ENCODE results near the gene LUC7L3.
"Not testable (repeated sequence)": the region's sequence is repeated elsewhere in the genome, so short reads cannot be mapped to it uniquely, and the experiment has no call there.

Gene LUC7L3

DNA sequence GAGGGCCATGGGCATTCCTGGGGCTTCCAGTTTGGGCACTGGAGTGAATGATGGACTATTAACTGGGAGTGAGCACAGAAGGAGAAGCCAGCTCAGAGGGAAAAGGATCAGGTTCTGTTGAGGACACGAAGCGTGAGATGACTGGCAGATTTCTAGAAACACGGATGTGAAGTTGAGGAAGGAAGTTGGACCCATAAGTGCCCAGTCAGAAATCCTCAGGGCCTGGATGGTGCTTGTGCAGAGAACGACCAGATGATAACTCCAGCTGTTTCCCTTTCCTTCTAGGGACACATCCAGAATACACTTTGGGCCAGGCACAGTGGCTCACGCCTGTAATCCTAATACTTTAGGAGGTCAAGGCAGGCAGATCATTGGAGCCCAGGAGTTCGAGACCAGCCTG lies 71.2 kb downstream of the LUC7L3 start:
- Histone ChIP-seq H3K9me3 (ENCODE audit: control insufficient read depth, insufficient read depth, low read length) (no peaks in the 10 kb centered on the region), H3K4me1 (ENCODE audit: insufficient read depth, low read length) (peaks cover 8% of the 10 kb centered on the region), H3K9ac (ENCODE audit: low read depth, low read length) (no peak overlapping the region), H3K36me3 (ENCODE audit: insufficient read depth, low read length) (no peaks in the 10 kb centered on the region)

DNA sequence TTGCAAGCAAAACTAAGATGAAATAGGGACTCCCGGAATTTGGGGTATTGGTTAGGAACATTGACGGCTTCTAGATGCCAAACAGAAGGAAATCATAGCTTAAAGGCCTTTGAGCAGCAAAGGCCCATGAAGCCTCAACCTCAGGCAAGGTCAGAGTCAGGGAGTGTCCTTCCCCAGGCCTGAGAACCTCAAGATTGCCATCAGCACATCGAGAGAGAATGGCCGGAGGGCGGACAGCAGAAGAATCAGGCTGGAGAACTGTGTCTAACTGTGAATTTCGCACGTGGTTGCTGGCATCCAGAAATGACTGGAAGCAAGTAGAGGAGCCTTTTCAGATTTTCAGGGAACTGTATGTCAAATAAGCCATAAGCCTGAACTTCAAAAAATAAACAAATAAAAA lies 72.7 kb downstream of the LUC7L3 start:
- Histone ChIP-seq H3K9me3 (ENCODE audit: control insufficient read depth, insufficient read depth, low read length) (no peaks in the 10 kb centered on the region), H3K36me3 (ENCODE audit: insufficient read depth, low read length) (no peaks in the 10 kb centered on the region), H3K9ac (ENCODE audit: low read depth, low read length) (no peak overlapping the region), H3K4me1 (ENCODE audit: insufficient read depth, low read length) (peaks cover 8% of the 10 kb centered on the region)

DNA sequence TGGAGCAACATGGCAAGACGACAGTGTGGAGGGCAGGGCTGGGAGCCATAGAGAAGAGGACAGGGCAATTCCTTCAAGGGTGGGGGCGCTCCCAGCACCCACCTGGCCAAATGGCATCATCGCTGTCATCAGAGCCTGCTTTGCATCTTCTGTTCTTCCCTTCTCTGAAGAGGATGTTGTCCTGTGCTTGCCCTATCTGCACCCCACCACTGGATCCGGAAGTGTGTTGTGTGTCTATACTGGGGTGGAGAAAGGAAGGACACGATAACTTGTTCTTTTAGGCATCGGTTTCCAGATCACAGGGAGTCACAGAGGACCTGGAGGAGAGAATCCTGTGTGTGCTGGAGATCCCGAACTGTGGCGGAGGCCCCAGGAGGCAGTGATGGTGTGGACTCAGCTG lies 73.6 kb downstream of the LUC7L3 start:
- Histone ChIP-seq H3K9me3 (ENCODE audit: control insufficient read depth, insufficient read depth, low read length) (no peaks in the 10 kb centered on the region), H3K4me1 (ENCODE audit: insufficient read depth, low read length) (peaks cover 8% of the 10 kb centered on the region), H3K36me3 (ENCODE audit: insufficient read depth, low read length) (no peaks in the 10 kb centered on the region), H3K9ac (ENCODE audit: low read depth, low read length) (no peak overlapping the region)

DNA sequence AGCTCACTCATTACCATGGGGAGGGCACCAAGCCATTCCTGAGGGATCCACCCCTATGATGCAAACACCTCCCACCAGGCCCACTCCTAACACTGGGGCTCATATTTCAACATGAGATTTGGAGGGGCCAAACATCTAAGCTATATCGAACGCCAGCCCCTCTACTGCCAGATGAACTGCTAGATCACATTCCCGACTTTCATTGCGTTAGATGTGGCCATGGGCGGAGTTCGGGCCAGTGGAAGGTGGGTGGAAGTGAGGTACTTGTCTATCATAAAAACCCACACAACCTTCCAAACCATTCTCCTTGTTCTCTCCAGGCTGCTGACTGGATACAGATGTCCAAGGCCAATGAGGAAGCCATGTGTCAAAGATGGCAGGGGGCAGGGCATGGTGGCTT lies 75.0 kb downstream of the LUC7L3 start:
- no peaks in the 10 kb centered on the region for H3K36me3 ChIP-seq (ENCODE audit: insufficient read depth, low read length)
- H3K9ac ChIP-seq (ENCODE audit: low read depth, low read length) = no peak overlapping the region
- peaks cover 15% of the 10 kb centered on the region for H3K4me1 ChIP-seq (ENCODE audit: insufficient read depth, low read length)
- no peaks in the 10 kb centered on the region for H3K9me3 ChIP-seq (ENCODE audit: control insufficient read depth, insufficient read depth, low read length)

DNA sequence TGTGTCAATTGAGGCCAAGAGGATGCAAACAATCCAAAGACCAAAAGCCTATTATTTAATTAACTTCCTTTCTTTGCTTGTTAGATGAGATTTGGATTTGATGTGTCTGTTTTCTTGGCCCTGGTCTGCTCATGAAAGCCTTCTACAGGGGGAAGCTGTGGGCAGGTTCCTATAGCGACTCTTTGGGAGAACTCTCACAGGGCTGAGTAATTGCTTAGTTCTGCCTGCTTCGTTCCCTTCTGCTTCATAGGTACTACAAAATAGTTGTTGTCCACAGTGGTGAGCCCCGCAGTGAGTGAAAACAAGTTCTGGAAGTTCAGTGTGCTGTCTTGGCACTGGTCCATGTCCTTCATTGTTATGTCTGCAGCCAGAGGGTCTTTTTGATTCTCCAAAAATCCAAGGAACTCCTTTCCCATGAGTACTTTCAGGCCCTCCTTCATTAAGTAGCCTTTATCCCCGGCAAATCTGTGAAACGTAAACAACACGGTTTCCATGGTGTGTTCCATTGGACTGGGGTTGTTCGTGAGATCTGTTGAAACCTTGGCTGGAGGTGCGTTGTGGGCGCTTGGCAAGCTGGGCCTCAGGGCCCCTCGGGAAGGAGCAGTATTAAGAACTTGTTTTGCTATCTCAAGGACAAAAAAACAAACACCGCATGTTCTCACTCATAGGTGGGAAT lies 77.9 kb downstream of the LUC7L3 start:
- Histone ChIP-seq H3K9me3 (ENCODE audit: control insufficient read depth, insufficient read depth, low read length) (no peaks in the 10 kb centered on the region), H3K9ac (ENCODE audit: low read depth, low read length) (no peak overlapping the region), H3K4me1 (ENCODE audit: insufficient read depth, low read length) (peaks cover 8% of the 10 kb centered on the region; the same call in 1 of the 2 replicates), H3K36me3 (ENCODE audit: insufficient read depth, low read length) (no peaks in the 10 kb centered on the region)

DNA sequence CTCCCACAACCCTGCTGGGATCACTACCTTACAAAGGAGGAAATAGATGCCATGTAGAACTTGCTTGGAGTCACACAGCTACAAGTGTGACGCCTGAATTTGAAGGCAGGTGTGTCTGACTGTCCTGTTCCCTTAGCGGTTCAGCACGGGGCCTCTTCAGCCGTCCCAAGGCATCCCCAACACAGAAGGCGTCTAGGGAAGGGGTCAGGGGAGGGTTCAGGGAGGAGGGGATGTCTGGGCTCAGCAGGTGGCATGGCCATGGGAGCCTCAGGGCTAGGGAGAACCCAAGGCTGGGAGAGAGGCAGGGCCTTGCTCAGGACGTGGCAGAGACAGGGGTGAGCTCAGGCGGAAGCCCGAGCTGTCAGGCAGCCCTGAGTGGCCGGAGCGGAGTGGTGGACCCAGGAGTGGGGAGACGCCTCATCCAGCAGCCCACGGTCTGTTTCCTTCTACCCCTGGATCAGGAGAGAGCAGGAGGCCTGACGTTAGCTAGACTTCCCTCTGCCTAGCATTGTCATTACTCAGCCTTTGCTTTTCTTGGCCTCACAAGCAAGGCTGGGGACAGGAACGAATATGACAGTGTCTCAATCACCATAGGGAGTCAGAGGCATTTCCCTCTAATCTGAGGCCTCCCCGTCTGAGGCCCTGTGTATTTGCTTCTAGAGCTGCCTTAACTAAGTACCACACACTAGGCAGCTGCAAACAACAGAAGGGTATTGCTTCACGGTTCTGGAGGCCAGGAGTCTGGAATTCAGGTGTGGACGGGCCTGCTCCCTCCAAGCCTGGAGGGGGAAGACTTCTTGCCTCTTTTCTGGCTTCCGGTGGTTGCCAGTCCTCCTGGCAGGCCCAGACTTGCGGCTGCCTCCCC lies 79.3 kb downstream of the LUC7L3 start:
- Histone ChIP-seq H3K36me3 (ENCODE audit: insufficient read depth, low read length) (no peaks in the 10 kb centered on the region), H3K4me1 (ENCODE audit: insufficient read depth, low read length) (peaks cover 8% of the 10 kb centered on the region; the same call in 1 of the 2 replicates), H3K9ac (ENCODE audit: low read depth, low read length) (no peak overlapping the region), H3K9me3 (ENCODE audit: control insufficient read depth, insufficient read depth, low read length) (no peaks in the 10 kb centered on the region)

DNA sequence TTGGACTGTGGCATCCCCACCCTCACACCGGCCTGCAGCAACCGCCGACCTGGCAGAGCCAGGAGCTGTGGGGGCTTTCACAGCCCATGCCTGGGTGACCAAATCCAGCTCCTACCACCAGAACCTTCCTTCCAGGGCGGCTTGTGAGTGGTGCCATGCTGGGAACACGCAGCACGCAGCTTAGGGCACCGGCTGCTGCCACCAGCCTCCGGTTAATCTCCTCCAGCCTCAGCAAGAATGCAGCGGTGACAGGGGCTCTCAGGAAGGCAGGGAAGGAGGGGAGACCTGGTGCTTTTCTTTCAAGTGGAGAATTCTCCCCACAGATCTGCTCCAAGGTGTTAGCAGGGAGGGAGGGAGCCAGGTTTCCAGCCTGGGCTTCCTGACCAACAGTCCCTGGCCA lies 80.2 kb downstream of the LUC7L3 start:
- H3K4me1 ChIP-seq (ENCODE audit: insufficient read depth, low read length) = peaks cover 8% of the 10 kb centered on the region; the same call in 1 of the 2 replicates
- no peaks in the 10 kb centered on the region for H3K9me3 ChIP-seq (ENCODE audit: control insufficient read depth, insufficient read depth, low read length)
- no peaks in the 10 kb centered on the region for H3K36me3 ChIP-seq (ENCODE audit: insufficient read depth, low read length)
- no peak overlapping the region for H3K9ac ChIP-seq (ENCODE audit: low read depth, low read length)

DNA sequence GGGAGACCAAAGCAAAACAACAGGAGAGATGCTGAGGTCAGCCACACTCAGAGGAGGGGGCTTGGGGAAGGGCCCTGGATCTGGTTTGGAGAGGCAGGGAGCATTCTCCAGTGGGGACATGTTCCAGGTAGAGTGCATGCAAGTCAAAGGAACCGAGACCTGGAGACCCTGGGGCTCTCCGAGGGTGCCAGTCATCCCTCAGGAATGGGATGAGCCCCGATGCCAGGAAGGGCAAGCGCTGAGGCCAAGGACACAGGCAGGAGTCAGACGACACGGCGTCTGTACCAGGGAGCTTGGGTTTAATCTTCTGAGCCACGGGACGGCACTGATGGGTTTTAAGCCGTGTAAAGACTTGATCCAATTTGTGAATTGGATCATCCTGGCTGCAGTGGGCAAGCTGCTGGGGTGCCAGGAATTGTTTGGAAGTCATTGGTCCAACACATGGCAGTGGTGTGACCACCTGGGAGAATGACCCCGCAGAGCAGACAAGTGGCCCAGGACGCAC lies 80.8 kb downstream of the LUC7L3 start:
- Histone ChIP-seq H3K36me3 (ENCODE audit: insufficient read depth, low read length) (no peaks in the 10 kb centered on the region), H3K9ac (ENCODE audit: low read depth, low read length) (no peak overlapping the region), H3K9me3 (ENCODE audit: control insufficient read depth, insufficient read depth, low read length) (no peaks in the 10 kb centered on the region), H3K4me1 (ENCODE audit: insufficient read depth, low read length) (peaks cover 8% of the 10 kb centered on the region; the same call in 1 of the 2 replicates)

DNA sequence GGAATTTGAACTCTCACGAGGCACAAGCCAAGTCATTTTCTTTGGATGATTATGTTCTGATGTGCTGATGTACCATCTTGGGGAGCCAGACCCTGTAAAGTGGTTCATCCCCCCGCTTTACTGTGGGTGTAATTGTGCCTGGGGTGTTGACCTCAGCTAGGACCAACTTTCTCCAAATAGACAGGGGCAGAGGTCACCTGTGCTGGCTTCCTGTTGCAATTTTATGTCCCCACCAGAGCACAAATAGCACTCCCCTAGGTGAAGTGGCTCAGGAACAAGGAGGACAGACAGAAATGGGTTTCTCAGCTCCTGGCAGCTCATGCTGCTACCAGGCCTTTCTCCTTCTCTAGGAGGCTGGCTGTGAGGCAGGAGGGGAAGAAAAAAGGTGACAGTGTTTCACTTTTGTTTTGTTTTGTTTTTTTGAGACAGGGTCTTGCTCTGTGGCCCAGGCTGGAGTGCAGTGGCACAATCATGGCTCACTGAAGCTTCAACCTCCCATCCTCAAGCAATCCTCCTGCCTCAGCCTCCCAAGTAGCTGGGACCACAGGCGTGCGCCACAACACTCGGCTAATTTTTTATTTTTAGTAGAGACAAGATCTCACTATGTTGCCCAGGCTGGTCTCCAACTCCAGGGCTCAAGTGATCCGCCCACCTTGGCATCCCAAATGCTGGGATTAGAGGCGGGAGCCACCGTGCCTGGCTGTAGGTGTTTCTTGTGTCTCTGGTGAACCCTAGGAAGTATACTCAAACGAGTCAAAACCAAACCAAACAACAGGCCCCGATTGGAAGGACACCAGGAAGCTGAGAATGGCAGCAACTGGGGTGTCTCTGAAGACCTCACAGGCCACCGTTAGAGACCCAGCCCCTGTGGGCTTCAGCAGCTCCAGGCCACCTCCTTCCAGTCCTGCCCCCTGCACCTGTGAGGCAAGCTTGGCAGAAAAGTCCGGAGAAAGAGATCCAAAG lies 83.5 kb downstream of the LUC7L3 start:
- H3K9me3 ChIP-seq (ENCODE audit: control insufficient read depth, insufficient read depth, low read length) = no peaks in the 10 kb centered on the region
- H3K9ac ChIP-seq (ENCODE audit: low read depth, low read length) = no peak overlapping the region
- peaks cover 8% of the 10 kb centered on the region; the same call in 1 of the 2 replicates for H3K4me1 ChIP-seq (ENCODE audit: insufficient read depth, low read length)
- H3K36me3 ChIP-seq (ENCODE audit: insufficient read depth, low read length) = no peaks in the 10 kb centered on the region

DNA sequence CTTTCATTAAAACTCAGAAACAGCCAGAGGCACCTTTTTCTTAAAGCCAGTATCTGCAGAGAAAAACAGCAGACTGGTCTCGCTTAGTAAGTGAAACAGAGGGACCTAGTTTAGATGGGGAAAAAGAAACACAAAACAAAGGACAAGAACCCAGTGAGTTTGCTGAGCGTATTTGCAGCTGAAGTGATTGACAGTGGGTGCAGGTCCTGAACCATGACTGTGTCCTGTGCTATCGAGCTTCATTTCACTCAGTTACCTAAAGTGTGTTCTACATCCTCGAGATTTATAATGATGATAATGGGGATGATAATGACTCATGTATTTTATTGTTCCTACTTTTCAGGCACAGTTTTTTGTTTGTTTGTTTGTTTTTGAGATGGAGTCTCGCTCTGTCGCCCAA lies 84.3 kb downstream of the LUC7L3 start:
- Histone ChIP-seq H3K9ac (ENCODE audit: low read depth, low read length) (no peak overlapping the region), H3K9me3 (ENCODE audit: control insufficient read depth, insufficient read depth, low read length) (no peaks in the 10 kb centered on the region), H3K36me3 (ENCODE audit: insufficient read depth, low read length) (no peaks in the 10 kb centered on the region), H3K4me1 (ENCODE audit: insufficient read depth, low read length) (peaks cover 3% of the 10 kb centered on the region; the same call in 1 of the 2 replicates)

DNA sequence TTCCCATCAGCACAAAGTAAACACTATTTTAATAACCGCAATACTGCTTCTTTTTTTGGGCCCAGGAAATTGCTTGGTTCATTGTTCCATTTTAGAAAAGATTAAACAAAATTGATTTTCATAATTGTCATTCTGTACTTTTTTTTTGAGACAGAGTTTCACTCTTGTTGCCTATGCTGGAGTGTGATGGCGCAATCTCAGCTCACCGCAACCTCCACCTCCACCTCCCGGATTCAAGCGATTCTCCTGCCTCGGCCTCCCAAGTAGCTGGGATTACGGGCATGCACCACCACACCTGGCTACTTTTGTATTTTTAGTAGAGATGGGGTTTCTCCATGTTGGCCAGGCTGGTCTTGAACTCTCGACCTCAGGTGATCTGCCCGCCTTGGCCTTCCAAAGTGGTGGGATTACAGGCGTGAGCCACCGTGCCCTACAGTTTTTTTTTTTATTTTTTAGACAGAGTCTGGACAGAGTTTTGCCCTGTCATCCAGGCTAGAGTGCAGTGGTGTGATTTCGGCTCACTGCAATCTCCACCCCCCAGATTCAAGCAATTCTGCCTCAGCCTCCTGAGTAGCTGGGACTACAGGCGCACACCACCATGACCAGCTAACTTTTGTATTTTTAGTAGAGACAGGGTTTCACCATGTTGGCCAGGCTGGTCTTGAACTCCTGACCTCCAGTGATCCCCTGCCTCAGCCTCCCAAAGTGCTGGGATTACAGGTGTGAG lies 85.5 kb downstream of the LUC7L3 start:
- not testable (repeated sequence) for H3K4me1 ChIP-seq (ENCODE audit: insufficient read depth, low read length); H3K36me3 ChIP-seq (ENCODE audit: insufficient read depth, low read length); H3K9me3 ChIP-seq (ENCODE audit: control insufficient read depth, insufficient read depth, low read length); H3K9ac ChIP-seq (ENCODE audit: low read depth, low read length)

DNA sequence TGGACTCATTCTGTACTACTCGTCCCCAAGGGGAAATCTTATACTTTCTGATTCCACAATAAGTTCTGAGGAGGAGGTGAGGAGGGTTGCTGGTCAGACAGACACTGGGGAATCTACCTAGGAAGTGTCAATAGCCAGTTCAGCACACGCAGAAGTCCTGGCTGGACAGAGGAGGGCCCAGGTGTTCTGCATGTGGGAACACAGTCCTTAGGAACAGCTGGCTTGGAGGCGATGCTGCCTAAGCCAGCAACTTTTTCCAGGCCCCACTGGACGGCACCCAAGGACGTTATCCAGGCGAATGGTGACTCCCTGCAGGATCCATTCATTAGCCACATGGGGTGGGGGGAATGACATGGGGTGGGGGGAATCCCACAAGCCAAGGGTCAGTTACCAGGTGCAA lies 86.1 kb downstream of the LUC7L3 start:
- H3K36me3 ChIP-seq (ENCODE audit: insufficient read depth, low read length) = no peaks in the 10 kb centered on the region
- no peaks in the 10 kb centered on the region; the same call in 1 of the 2 replicates for H3K4me1 ChIP-seq (ENCODE audit: insufficient read depth, low read length)
- H3K9me3 ChIP-seq (ENCODE audit: control insufficient read depth, insufficient read depth, low read length) = no peaks in the 10 kb centered on the region
- H3K9ac ChIP-seq (ENCODE audit: low read depth, low read length) = no peak overlapping the region
